ENCODE results near the gene ACACB. TPM values are rescaled to one million over a fixed set of nuclear protein-coding genes. Genes with fewer than 3 reads are reported as not detected.

Gene ACACB
- total RNA-seq, 1 donor from 2014 or later = 22.7 TPM

- TF ChIP-seq CTCF (conservative IDR thresholded peaks at IDR 0.05) = no peak
- Mint-ChIP-seq H3K27me3 (no peaks in the 10 kb centered on the region), H3K36me3 (peaks cover 9% of the 10 kb centered on the region), H3K4me1 (ENCODE audit: unreplicated experiment) (no peaks in the 10 kb centered on the region), H3K9me3 (no peaks in the 10 kb centered on the region), H3K4me3 (no peak overlapping the region), H3K27ac (no peak overlapping the region)
- no peak for DNase-seq (ENCODE audit: extremely low spot score, unreplicated experiment)
These were observed 44.5 kb downstream of the ACACB start for GRCh38 chr12:109160873-109161272.

- H3K27ac Mint-ChIP-seq = no peak overlapping the region
- DNase-seq (ENCODE audit: extremely low spot score, unreplicated experiment) = no peak
- no peak for TF ChIP-seq CTCF (conservative IDR thresholded peaks at IDR 0.05)
- no peaks in the 10 kb centered on the region for H3K27me3 Mint-ChIP-seq
- no peaks in the 10 kb centered on the region for H3K4me1 Mint-ChIP-seq (ENCODE audit: unreplicated experiment)
- H3K9me3 Mint-ChIP-seq = no peaks in the 10 kb centered on the region
- no peak overlapping the region for H3K4me3 Mint-ChIP-seq
- peaks cover 9% of the 10 kb centered on the region for H3K36me3 Mint-ChIP-seq
These were observed 46.2 kb downstream of the ACACB start for GRCh38 chr12:109162551-109162950.

GRCh38 chr12:109163167-109163566 is 46.8 kb downstream of the ACACB start:
- Mint-ChIP-seq H3K4me3 (no peak overlapping the region), H3K4me1 (ENCODE audit: unreplicated experiment) (no peaks in the 10 kb centered on the region), H3K27me3 (no peaks in the 10 kb centered on the region), H3K9me3 (no peaks in the 10 kb centered on the region), H3K27ac (no peak overlapping the region), H3K36me3 (peaks cover 9% of the 10 kb centered on the region)
- no peak for TF ChIP-seq CTCF (conservative IDR thresholded peaks at IDR 0.05)
- no peak for DNase-seq (ENCODE audit: extremely low spot score, unreplicated experiment)

GRCh38 chr12:109165599-109165998 is 49.2 kb downstream of the ACACB start:
- Mint-ChIP-seq H3K36me3 (peaks cover 19% of the 10 kb centered on the region), H3K4me3 (no peak overlapping the region), H3K9me3 (no peaks in the 10 kb centered on the region), H3K4me1 (ENCODE audit: unreplicated experiment) (no peaks in the 10 kb centered on the region), H3K27me3 (no peaks in the 10 kb centered on the region), H3K27ac (no peak overlapping the region)
- TF ChIP-seq CTCF (conservative IDR thresholded peaks at IDR 0.05) = no peak
- no peak for DNase-seq (ENCODE audit: extremely low spot score, unreplicated experiment)

- TF ChIP-seq CTCF (conservative IDR thresholded peaks at IDR 0.05) = no peak
- peaks cover 19% of the 10 kb centered on the region for H3K36me3 Mint-ChIP-seq
- H3K4me1 Mint-ChIP-seq (ENCODE audit: unreplicated experiment) = no peaks in the 10 kb centered on the region
- no peaks in the 10 kb centered on the region for H3K9me3 Mint-ChIP-seq
- no peak overlapping the region for H3K27ac Mint-ChIP-seq
- no peaks in the 10 kb centered on the region for H3K27me3 Mint-ChIP-seq
- DNase-seq (ENCODE audit: extremely low spot score, unreplicated experiment) = no peak
- H3K4me3 Mint-ChIP-seq = no peak overlapping the region
These were observed 50.0 kb downstream of the ACACB start for GRCh38 chr12:109166371-109166770.

- Mint-ChIP-seq H3K4me3 (no peak overlapping the region), H3K27me3 (no peaks in the 10 kb centered on the region), H3K9me3 (no peaks in the 10 kb centered on the region), H3K4me1 (ENCODE audit: unreplicated experiment) (no peaks in the 10 kb centered on the region), H3K36me3 (peaks cover 30% of the 10 kb centered on the region), H3K27ac (no peak overlapping the region)
- no peak for DNase-seq (ENCODE audit: extremely low spot score, unreplicated experiment)
- no peak for TF ChIP-seq CTCF (conservative IDR thresholded peaks at IDR 0.05)
These were observed 51.4 kb downstream of the ACACB start for GRCh38 chr12:109167781-109168180.

All from type B pancreatic cell (in vitro differentiated cells).